ENCODE measurements around the gene OCRL.

DNA sequence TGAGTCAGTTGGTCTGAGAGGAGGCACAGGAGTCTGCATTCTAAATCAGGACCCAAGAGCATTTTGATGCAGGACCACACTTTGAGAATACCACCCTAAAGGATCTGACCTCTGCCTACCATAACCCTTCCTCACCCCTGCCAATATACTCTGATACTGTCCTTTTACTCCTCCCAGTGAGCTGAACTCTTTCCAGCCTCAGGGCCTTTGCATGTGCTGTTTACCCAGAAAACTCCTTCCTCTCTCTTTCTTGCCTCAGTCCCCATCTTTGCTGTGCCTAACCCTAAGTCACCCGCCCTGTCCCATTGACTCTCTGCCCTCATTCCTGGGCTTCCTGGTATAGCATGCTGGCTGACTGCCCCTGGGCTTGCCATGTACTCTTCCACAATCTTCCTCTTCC lies 54.7 kb downstream of the OCRL start:
- TF ChIP-seq EZH2phosphoT487 (IDR thresholded peaks at IDR 0.05; ENCODE audit: borderline replicate concordance, low read length): no peak
- TF ChIP-seq, protein P1, sequence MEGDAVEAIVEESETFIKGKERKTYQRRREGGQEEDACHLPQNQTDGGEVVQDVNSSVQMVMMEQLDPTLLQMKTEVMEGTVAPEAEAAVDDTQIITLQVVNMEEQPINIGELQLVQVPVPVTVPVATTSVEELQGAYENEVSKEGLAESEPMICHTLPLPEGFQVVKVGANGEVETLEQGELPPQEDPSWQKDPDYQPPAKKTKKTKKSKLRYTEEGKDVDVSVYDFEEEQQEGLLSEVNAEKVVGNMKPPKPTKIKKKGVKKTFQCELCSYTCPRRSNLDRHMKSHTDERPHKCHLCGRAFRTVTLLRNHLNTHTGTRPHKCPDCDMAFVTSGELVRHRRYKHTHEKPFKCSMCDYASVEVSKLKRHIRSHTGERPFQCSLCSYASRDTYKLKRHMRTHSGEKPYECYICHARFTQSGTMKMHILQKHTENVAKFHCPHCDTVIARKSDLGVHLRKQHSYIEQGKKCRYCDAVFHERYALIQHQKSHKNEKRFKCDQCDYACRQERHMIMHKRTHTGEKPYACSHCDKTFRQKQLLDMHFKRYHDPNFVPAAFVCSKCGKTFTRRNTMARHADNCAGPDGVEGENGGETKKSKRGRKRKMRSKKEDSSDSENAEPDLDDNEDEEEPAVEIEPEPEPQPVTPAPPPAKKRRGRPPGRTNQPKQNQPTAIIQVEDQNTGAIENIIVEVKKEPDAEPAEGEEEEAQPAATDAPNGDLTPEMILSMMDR (IDR thresholded peaks at IDR 0.05; ENCODE audit: low read depth, low read length, poor library complexity, severe bottlenecking): no peak

Measured in DOHH2 (cell line).